Measurements from ENCODE around the gene AQP1. TPM values are rescaled to one million over a fixed set of nuclear protein-coding genes. Genes with fewer than 3 reads are reported as not detected.

The AQP1 gene
- total RNA-seq = 11.9 and 25.0 TPM in 2 replicates

- DNase-seq (ENCODE audit: low read depth) = peak; percentile 63
- peak within 1 kb of the TSS; percentile 21 for H3K4me3 ChIP-seq (ENCODE audit: low read depth, low read length)
- TF ChIP-seq CTCF (IDR thresholded peaks at IDR 0.05; ENCODE audit: insufficient read depth, low read depth, low read length) = no peak
Observed at GRCh38 chr7:30911561-30911969, at the start of gene AQP1. Gene AQP1, plus strand, starts transcription at chr7:30911853. Its CDS starts 57 bp downstream, at chr7:30911910.

- no peak for TF ChIP-seq CTCF (IDR thresholded peaks at IDR 0.05; ENCODE audit: insufficient read depth, low read depth, low read length)
Observed at GRCh38 chr7:30862995-30863705, 48.5 kb upstream of the AQP1 start.

DNA sequence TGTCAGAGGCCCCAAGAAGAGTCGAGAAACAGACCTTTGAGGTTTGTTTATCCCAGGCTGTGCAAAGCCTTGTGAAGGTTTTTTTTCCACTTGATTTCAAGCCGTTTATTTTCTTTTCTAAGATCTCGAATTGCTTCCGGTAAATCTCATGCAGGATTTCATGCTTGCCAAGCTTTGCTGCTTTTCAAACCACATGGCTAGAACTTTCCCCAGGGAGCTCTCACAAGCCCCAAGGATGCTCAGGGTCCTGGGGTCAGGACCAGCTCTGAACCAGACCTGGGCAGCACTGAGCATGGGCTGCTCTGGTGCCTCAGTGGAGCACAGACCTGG lies 48.0 kb upstream of the AQP1 start:
- no peak for TF ChIP-seq CTCF (IDR thresholded peaks at IDR 0.05; ENCODE audit: insufficient read depth, low read depth, low read length)
- H3K4me3 ChIP-seq (ENCODE audit: low read depth, low read length) = no peak overlapping the region
- peak; percentile 20 for DNase-seq (ENCODE audit: low read depth)

More at GRCh38 chr7:30862995-30863705, 48.5 kb upstream of the AQP1 start:
- no peak for DNase-seq (ENCODE audit: low read depth)
- no peak overlapping the region for H3K4me3 ChIP-seq (ENCODE audit: low read depth, low read length)

- no peak for DNase-seq (ENCODE audit: low read depth)
- no peak overlapping the region for H3K4me3 ChIP-seq (ENCODE audit: low read depth, low read length)
- no peak for TF ChIP-seq CTCF (IDR thresholded peaks at IDR 0.05; ENCODE audit: insufficient read depth, low read depth, low read length)
Observed at GRCh38 chr7:30864101-30864500, 47.6 kb upstream of the AQP1 start.

- no peak for TF ChIP-seq CTCF (IDR thresholded peaks at IDR 0.05; ENCODE audit: insufficient read depth, low read depth, low read length)
- H3K4me3 ChIP-seq (ENCODE audit: low read depth, low read length) = no peak overlapping the region
- DNase-seq (ENCODE audit: low read depth) = no peak
Observed at GRCh38 chr7:30865076-30865475, 46.6 kb upstream of the AQP1 start.

GRCh38 chr7:30865821-30866220 lies 45.8 kb upstream of the AQP1 start:
- no peak overlapping the region for H3K4me3 ChIP-seq (ENCODE audit: low read depth, low read length)
- TF ChIP-seq CTCF (IDR thresholded peaks at IDR 0.05; ENCODE audit: insufficient read depth, low read depth, low read length) = no peak
- DNase-seq (ENCODE audit: low read depth) = no peak

- no peak for TF ChIP-seq CTCF (IDR thresholded peaks at IDR 0.05; ENCODE audit: insufficient read depth, low read depth, low read length)
- no peak overlapping the region for H3K4me3 ChIP-seq (ENCODE audit: low read depth, low read length)
- no peak for DNase-seq (ENCODE audit: low read depth)
Observed at GRCh38 chr7:30866939-30867338, 44.7 kb upstream of the AQP1 start.

Data from fibroblast of villous mesenchyme (primary cell).